DOHH2 (cell line): ENCODE measurements around the gene TDO2.

Experiments used
- H3F3A ChIP-seq: fragments of 200-600 bp; sonication (generic), shearing (Covaris generic); 2 replicates; pipeline ENCODE4 v1.6.0; 2016; ENCODE audit warnings: antibody characterized with exemption, mild to moderate bottlenecking; ENCODE audit not compliant: control insufficient read depth, insufficient read depth
- H3K27ac ChIP-seq: fragments of 200-600 bp; sonication (generic); 2 replicates; pipeline ENCODE4 v1.5.1; 2014; ENCODE audit warnings: low read depth, mild to moderate bottlenecking, low read length, moderate library complexity
- H3K27me3 ChIP-seq: fragments of 200-600 bp; sonication (generic); 2 replicates; pipeline ENCODE4 v1.6.1; 2014; ENCODE audit warnings: mild to moderate bottlenecking, low read length, mixed read lengths; ENCODE audit not compliant: control insufficient read depth
- H3K36me3 ChIP-seq: fragments of 200-600 bp; sonication (generic); 2 replicates; pipeline ENCODE4 v1.6.1; 2014; ENCODE audit warnings: mild to moderate bottlenecking, low read length, moderate library complexity, mixed read lengths; ENCODE audit not compliant: control insufficient read depth
- H3K4me1 ChIP-seq: fragments of 200-600 bp; sonication (generic); 2 replicates; pipeline ENCODE4 v1.6.1; 2014; ENCODE audit warnings: mild to moderate bottlenecking, low read length, mixed read lengths; ENCODE audit not compliant: control insufficient read depth
- H3K4me2 ChIP-seq: fragments of 200-600 bp; sonication (generic); 2 replicates; pipeline ENCODE4 v1.6.0; 2014; ENCODE audit warnings: mild to moderate bottlenecking, low read length, moderate library complexity
- H3K4me3 ChIP-seq: fragments of 200-600 bp; sonication (generic); 2 replicates; pipeline ENCODE4 v1.5.1; 2014; ENCODE audit warnings: mild to moderate bottlenecking, low read length, mixed read lengths
- H3K79me2 ChIP-seq: fragments of 200-600 bp; sonication (generic); 2 replicates; pipeline ENCODE4 v1.6.1; 2014; ENCODE audit warnings: mild to moderate bottlenecking, low read length, mixed read lengths; ENCODE audit not compliant: control insufficient read depth
- H3K9me2 ChIP-seq: fragments of 200-600 bp; sonication (generic); replicated peaks from 2 replicates; pipeline ENCODE4 v1.6.1; 2014; ENCODE audit warnings: mild to moderate bottlenecking, low read length, mixed read lengths; ENCODE audit not compliant: control insufficient read depth
- H3K9me3 ChIP-seq: fragments of 200-600 bp; sonication (generic); 2 replicates; pipeline ENCODE4 v1.6.1; 2014; ENCODE audit warnings: antibody characterized with exemption, low read length, mixed read lengths; ENCODE audit not compliant: control insufficient read depth, insufficient read depth
- H4K20me1 ChIP-seq: fragments of 200-600 bp; sonication (generic); 2 replicates; pipeline ENCODE4 v1.6.0; 2014; ENCODE audit warnings: low read depth, mild to moderate bottlenecking, antibody characterized with exemption, low read length, moderate library complexity; ENCODE audit not compliant: control insufficient read depth, insufficient read depth
- CTCF ChIP-seq: fragments of 200-600 bp; sonication (generic); IDR thresholded peaks from one replicate; pipeline ENCODE4 v1.5.1; 2014; ENCODE audit warnings: antibody characterized with exemption, mild to moderate bottlenecking, low read depth, low read length; ENCODE audit not compliant: poor library complexity, severe bottlenecking
- EZH2phosphoT487 ChIP-seq: fragments of 200-600 bp; sonication (generic); IDR thresholded peaks from 2 replicates; pipeline ENCODE4 v1.6.1; 2017; ENCODE audit warnings: borderline replicate concordance, mild to moderate bottlenecking, antibody characterized with exemption, low read length, moderate library complexity, mixed read lengths

TDO2 gene

GRCh38 chr4:155954118-155954685 lies 50.7 kb downstream of the TDO2 start:
- Histone ChIP-seq H4K20me1 (no peaks in the 10 kb centered on the region), H3K9me2 (no peaks in the 10 kb centered on the region), H3K79me2 (no peaks in the 10 kb centered on the region), H3K4me2 (peak overlapping the region; percentile 99), H3K27me3 (no peaks in the 10 kb centered on the region), H3K36me3 (no peaks in the 10 kb centered on the region), H3K9me3 (no peaks in the 10 kb centered on the region), H3F3A (peaks cover 3% of the 10 kb centered on the region; the same call in 1 of the 2 replicates), H3K4me1 (peaks cover 6% of the 10 kb centered on the region), H3K27ac (no peak overlapping the region), H3K4me3 (peak overlapping the region; percentile 91)
- TF ChIP-seq EZH2phosphoT487 (no peak), CTCF (no peak)

- H3K4me3 ChIP-seq: no peak overlapping the region
- H3K27me3 ChIP-seq: no peaks in the 10 kb centered on the region
- H3K9me2 ChIP-seq: no peaks in the 10 kb centered on the region
- no peaks in the 10 kb centered on the region for H3K36me3 ChIP-seq
- H3K4me1 ChIP-seq: peaks cover 6% of the 10 kb centered on the region
- H3K79me2 ChIP-seq: no peaks in the 10 kb centered on the region
- no peaks in the 10 kb centered on the region for H4K20me1 ChIP-seq
- TF ChIP-seq CTCF: no peak
- TF ChIP-seq EZH2phosphoT487: no peak
- no peak overlapping the region for H3K4me2 ChIP-seq
- H3K27ac ChIP-seq: no peak overlapping the region
- H3K9me3 ChIP-seq: no peaks in the 10 kb centered on the region
- peaks cover 3% of the 10 kb centered on the region; the same call in 1 of the 2 replicates for H3F3A ChIP-seq
These were observed 51.4 kb downstream of the TDO2 start for GRCh38 chr4:155954939-155955338.

GRCh38 chr4:155956461-155956860 lies 53.0 kb downstream of the TDO2 start:
- Histone ChIP-seq H3K9me3 (no peaks in the 10 kb centered on the region), H3K9me2 (no peaks in the 10 kb centered on the region), H3K4me1 (peaks cover 6% of the 10 kb centered on the region), H3K36me3 (no peaks in the 10 kb centered on the region), H4K20me1 (no peaks in the 10 kb centered on the region), H3F3A (peaks cover 3% of the 10 kb centered on the region; the same call in 1 of the 2 replicates), H3K27ac (no peak overlapping the region), H3K27me3 (no peaks in the 10 kb centered on the region), H3K79me2 (no peaks in the 10 kb centered on the region), H3K4me2 (no peak overlapping the region), H3K4me3 (no peak overlapping the region)
- TF ChIP-seq CTCF: no peak
